Measurements from ENCODE around the gene STXBP1. TPM values are rescaled to one million over a fixed set of nuclear protein-coding genes. Genes with fewer than 3 reads are reported as not detected.

The STXBP1 gene
- total and polyA plus RNA-seq, 8 donors = 14.3 to 46.4 (median 22.0) TPM

- Histone ChIP-seq H3K9me3 (no peaks in the 10 kb centered on the region), H3K36me3 (no peaks in the 10 kb centered on the region), H3K27me3 (no peaks in the 10 kb centered on the region), H3K4me1 (peaks cover 0 to 14% (median 0%) of the 10 kb centered on the region in 3 donors), H3K27ac (no peak overlapping the region), H3K4me3 (no peak overlapping the region)
- no peak for FAIRE-seq
- 70 to 71% methylated on average over 12 of the region's 12 CpGs for WGBS, 2 donors
- peak; percentile 46 to 77 (median 55) for ATAC-seq
- DNase-seq = peak in 4 of 6 donors; percentile 49 to 75 (median 74)
- intact Hi-C loops (cut with DNase I) = no loop called here
- no peak for TF ChIP-seq CTCF (IDR thresholded peaks at IDR 0.05)
These were observed 93.7 kb downstream of the STXBP1 start for GRCh38 chr9:127705577-127706379.

- DNase-seq (peak in 3 of 6 donors; percentile 50 to 74 (median 56)), FAIRE-seq (no peak), ATAC-seq (peak; percentile 65 to 80 (median 74))
- no peak within 1 kb of the TSS for H3K4me3 ChIP-seq
- peaks cover 0 to 10% (median 0%) of the 10 kb centered on the region in 3 donors for H3K4me1 ChIP-seq
- H3K27me3 ChIP-seq = no peaks in the 10 kb centered on the region
- no peak for TF ChIP-seq CTCF (IDR thresholded peaks at IDR 0.05)
- no peaks in the 10 kb centered on the region for H3K36me3 ChIP-seq
- intact Hi-C loops (cut with DNase I) = no loop called here
- 66 to 71% methylated on average over 10 to 11 of the region's 11 CpGs for WGBS, 2 donors
- no peaks in the 10 kb centered on the region for H3K9me3 ChIP-seq
- H3K27ac ChIP-seq = no peak within 1 kb of the TSS
These were observed 94.8 kb downstream of the STXBP1 start, which contains the start of gene CFAP157 for GRCh38 chr9:127706836-127707241. Gene CFAP157 (plus strand): TSS chr9:127706988. CDS start chr9:127707032, 44 bp downstream.

GRCh38 chr9:127707766-127708165 lies 95.7 kb downstream of the STXBP1 start:
- no peak for FAIRE-seq
- peak in 1 of 6 donors; percentile 40 for DNase-seq
- 51 to 58% methylated on average over 5 of the region's 5 CpGs for WGBS, 2 donors
- ATAC-seq = no peak
- TF ChIP-seq CTCF (IDR thresholded peaks at IDR 0.05) = no peak
- Histone ChIP-seq H3K4me3 (no peak overlapping the region), H3K36me3 (no peaks in the 10 kb centered on the region), H3K9me3 (no peaks in the 10 kb centered on the region), H3K27ac (no peak overlapping the region), H3K4me1 (peaks cover 0 to 10% (median 0%) of the 10 kb centered on the region in 3 donors), H3K27me3 (no peaks in the 10 kb centered on the region)
- intact Hi-C loops (cut with DNase I) = no loop called here

- H3K36me3 ChIP-seq = no peaks in the 10 kb centered on the region
- TF ChIP-seq CTCF (IDR thresholded peaks at IDR 0.05) = no peak
- DNase-seq (peak in 1 of 6 donors; percentile 30), FAIRE-seq (no peak), ATAC-seq (no peak)
- H3K4me3 ChIP-seq = no peak overlapping the region
- no peaks in the 10 kb centered on the region for H3K27me3 ChIP-seq
- H3K9me3 ChIP-seq = no peaks in the 10 kb centered on the region
- no peak overlapping the region for H3K27ac ChIP-seq
- H3K4me1 ChIP-seq = peaks cover 0 to 10% (median 2%) of the 10 kb centered on the region in 3 donors
- intact Hi-C loops (cut with DNase I) = no loop called here
- 94 to 99% methylated on average over 8 of the region's 8 CpGs for WGBS, 2 donors
These were observed 97.0 kb downstream of the STXBP1 start for GRCh38 chr9:127708952-127709587.

Data from pancreas (tissue), 10 donors.